ENCODE data around the gene CEP41.

DNA sequence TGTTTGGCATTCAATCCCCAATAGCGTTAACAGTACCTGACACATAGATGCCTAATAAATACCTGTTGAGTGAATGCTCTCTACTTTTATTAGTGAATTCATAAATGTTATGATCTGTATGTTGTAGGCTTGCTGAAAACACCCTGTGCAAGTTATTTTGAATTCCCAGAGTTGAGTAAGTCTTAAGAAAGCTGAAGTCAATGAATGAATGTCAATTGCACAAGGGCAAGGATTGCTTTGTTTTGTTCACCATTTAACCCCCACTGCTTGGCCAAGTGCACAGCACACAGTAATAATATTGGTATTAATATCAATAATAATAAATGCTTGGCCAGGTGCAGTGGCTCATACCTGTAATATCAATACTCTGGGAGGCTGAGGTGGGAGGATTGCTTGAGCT is 50.3 kb downstream of the CEP41 start:
- no peak for TF ChIP-seq GATA2 (IDR thresholded peaks at IDR 0.05; ENCODE audit: low read depth, low read length)
- TF ChIP-seq GATA3 (IDR thresholded peaks at IDR 0.05; ENCODE audit: low read depth, low read length), result no peak
